Measurements from ENCODE around the gene FCHSD2.

FCHSD2 gene

GRCh38 chr11:73017024-73017751 lies 124.9 kb downstream of the FCHSD2 start:
- Mint-ChIP-seq H3K9me3 (peaks cover 11% of the 10 kb centered on the region), H3K27ac (no peak overlapping the region)

GRCh38 chr11:73013021-73013420 lies 129.1 kb downstream of the FCHSD2 start:
- no peak overlapping the region for H3K27ac Mint-ChIP-seq
- no peak overlapping the region for H3K4me3 Mint-ChIP-seq
- H3K27me3 Mint-ChIP-seq (ENCODE audit: low read depth) = no peaks in the 10 kb centered on the region
- peaks cover 51% of the 10 kb centered on the region for H3K36me3 Mint-ChIP-seq (ENCODE audit: low read depth)
- peaks cover 27% of the 10 kb centered on the region for H3K9me3 Mint-ChIP-seq
- peaks cover 4% of the 10 kb centered on the region for H3K4me1 Mint-ChIP-seq (ENCODE audit: low read depth)

More at GRCh38 chr11:73017024-73017751, 124.9 kb downstream of the FCHSD2 start:
- Mint-ChIP-seq H3K36me3 (ENCODE audit: low read depth) (peaks cover 22% of the 10 kb centered on the region), H3K27me3 (ENCODE audit: low read depth) (no peaks in the 10 kb centered on the region), H3K4me1 (ENCODE audit: low read depth) (peaks cover 4% of the 10 kb centered on the region), H3K4me3 (no peak overlapping the region)

DNA sequence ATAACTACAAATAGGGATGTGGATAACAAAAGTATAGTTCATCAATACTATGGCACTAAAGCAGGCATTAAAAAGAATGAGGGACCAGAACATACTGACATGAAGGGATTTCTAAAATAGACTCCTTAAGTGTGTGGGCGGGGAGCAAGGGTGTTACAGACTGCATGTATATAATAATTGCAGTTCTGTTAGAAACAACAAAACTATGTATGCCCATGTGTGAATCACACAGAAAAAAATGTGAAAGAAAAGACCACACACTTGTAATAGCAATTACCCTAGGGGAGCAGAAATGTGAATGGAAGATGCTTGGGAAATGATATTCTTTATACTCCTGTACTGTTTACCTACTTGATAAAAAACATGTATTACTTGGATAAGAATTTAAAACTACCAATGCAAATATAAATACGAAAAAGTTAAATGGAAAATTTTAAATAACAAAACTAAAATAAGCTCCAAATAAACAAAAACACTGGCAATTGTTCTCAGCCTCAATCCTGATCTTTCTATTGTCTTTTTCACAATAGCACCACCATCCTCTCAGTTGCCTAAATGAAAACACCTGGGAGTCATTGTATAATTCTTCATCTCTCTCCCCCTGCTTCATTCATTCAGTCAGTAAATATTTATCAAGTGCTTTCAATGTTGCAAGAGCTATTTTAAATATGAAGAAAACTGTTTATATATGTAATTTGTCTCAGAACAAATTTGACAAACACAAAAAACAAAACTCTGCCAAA lies 129.8 kb downstream of the FCHSD2 start:
- H3K9me3 Mint-ChIP-seq = peaks cover 27% of the 10 kb centered on the region
- H3K4me1 Mint-ChIP-seq (ENCODE audit: low read depth) = peaks cover 4% of the 10 kb centered on the region
- H3K4me3 Mint-ChIP-seq = no peak overlapping the region
- peaks cover 53% of the 10 kb centered on the region for H3K36me3 Mint-ChIP-seq (ENCODE audit: low read depth)
- H3K27ac Mint-ChIP-seq = no peak overlapping the region
- no peaks in the 10 kb centered on the region for H3K27me3 Mint-ChIP-seq (ENCODE audit: low read depth)

DNA sequence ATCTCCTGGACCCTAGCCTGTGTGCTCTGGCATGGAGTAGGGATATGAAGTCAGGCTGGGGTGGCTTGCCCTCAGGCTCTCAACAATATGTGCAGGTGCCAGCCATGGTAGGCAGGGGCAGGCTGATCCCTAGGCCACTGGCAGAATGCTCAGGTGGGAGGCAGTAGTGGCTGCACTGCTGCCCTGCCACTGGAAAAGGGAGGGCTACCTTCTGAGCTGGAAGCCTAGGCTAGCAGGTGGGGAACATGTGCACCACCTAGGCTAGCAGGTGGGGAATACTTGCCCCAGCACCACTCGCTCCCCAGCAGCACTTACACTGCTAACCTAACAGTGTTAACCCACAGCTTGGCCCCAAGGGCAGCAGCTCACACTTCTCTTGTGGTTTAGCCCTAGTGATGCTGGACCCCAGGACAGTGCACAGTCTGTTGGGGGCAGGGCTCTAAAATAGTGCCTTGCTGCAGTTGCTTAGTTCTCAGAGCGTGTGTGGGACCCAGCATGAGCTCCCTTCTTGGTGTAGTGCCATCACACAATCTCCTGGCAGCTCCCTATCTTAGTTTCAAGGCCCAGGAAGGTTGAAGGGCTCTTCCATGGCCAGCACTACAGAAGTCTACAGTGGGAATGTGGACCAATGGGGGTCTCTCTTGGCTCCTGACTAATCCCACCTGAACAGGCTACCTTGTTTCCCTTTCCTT lies 130.8 kb downstream of the FCHSD2 start:
- peaks cover 27% of the 10 kb centered on the region for H3K9me3 Mint-ChIP-seq
- no peak overlapping the region for H3K4me3 Mint-ChIP-seq
- H3K27ac Mint-ChIP-seq = no peak overlapping the region
- H3K4me1 Mint-ChIP-seq (ENCODE audit: low read depth) = peaks cover under 1% of the 10 kb centered on the region
- H3K36me3 Mint-ChIP-seq (ENCODE audit: low read depth) = peaks cover 58% of the 10 kb centered on the region
- no peaks in the 10 kb centered on the region for H3K27me3 Mint-ChIP-seq (ENCODE audit: low read depth)

GRCh38 chr11:73009972-73010371 lies 132.1 kb downstream of the FCHSD2 start:
- Mint-ChIP-seq H3K4me1 (ENCODE audit: low read depth) (peaks cover 4% of the 10 kb centered on the region), H3K27me3 (ENCODE audit: low read depth) (no peaks in the 10 kb centered on the region), H3K27ac (no peak overlapping the region), H3K4me3 (no peak overlapping the region), H3K9me3 (peaks cover 27% of the 10 kb centered on the region), H3K36me3 (ENCODE audit: low read depth) (peaks cover 62% of the 10 kb centered on the region)

- no peaks in the 10 kb centered on the region for H3K27me3 Mint-ChIP-seq (ENCODE audit: low read depth)
- H3K27ac Mint-ChIP-seq = no peak overlapping the region
- H3K36me3 Mint-ChIP-seq (ENCODE audit: low read depth) = peaks cover 34% of the 10 kb centered on the region
- H3K4me1 Mint-ChIP-seq (ENCODE audit: low read depth) = peaks cover 10% of the 10 kb centered on the region
- no peak overlapping the region for H3K4me3 Mint-ChIP-seq
- H3K9me3 Mint-ChIP-seq = peaks cover 5% of the 10 kb centered on the region
These were observed 138.0 kb downstream of the FCHSD2 start for GRCh38 chr11:73004088-73004487.

DNA sequence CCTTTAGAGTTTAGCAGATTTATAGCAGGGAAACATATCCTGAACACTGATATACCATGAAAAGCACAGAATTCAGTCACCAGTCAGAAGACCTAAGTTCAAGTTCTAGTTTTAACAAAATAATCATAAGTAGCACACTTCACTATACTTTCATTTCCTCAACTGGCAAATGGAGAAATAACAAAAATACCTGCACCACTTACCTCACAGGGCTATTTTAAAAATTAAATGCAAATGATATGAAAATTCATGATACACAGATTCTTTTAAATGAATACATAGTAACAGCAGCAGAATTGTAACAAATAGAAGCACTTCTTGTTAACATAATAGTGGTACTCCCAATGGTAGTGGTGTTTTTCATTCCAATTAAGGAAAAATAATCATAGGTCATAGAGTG lies 139.0 kb downstream of the FCHSD2 start:
- H3K36me3 Mint-ChIP-seq (ENCODE audit: low read depth) = peaks cover 27% of the 10 kb centered on the region
- H3K4me1 Mint-ChIP-seq (ENCODE audit: low read depth) = peaks cover 10% of the 10 kb centered on the region
- H3K27me3 Mint-ChIP-seq (ENCODE audit: low read depth) = no peaks in the 10 kb centered on the region
- H3K27ac Mint-ChIP-seq = no peak overlapping the region
- H3K9me3 Mint-ChIP-seq = no peaks in the 10 kb centered on the region
- no peak overlapping the region for H3K4me3 Mint-ChIP-seq

DNA sequence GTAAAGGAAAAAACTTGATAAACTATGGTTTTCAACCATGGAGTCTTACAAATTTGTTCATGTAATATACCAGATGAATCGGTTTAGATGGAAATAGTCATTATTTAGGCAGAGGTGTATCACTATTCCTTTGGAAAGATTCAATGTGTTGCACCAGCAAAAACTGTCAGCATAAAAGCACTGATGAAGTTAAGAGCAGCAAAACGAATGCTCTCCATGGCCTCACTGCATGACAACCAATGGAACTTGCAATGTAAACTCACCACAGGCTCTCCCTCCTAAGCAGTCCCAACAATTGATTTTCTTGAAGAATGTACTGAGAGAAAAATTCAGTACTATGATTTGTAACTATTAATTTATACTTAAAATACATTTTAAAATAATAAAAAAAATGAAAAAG lies 139.9 kb downstream of the FCHSD2 start:
- Mint-ChIP-seq H3K27ac (no peak overlapping the region), H3K36me3 (ENCODE audit: low read depth) (peaks cover 24% of the 10 kb centered on the region), H3K27me3 (ENCODE audit: low read depth) (no peaks in the 10 kb centered on the region), H3K4me3 (no peak overlapping the region), H3K4me1 (ENCODE audit: low read depth) (peaks cover 10% of the 10 kb centered on the region), H3K9me3 (no peaks in the 10 kb centered on the region)

DNA sequence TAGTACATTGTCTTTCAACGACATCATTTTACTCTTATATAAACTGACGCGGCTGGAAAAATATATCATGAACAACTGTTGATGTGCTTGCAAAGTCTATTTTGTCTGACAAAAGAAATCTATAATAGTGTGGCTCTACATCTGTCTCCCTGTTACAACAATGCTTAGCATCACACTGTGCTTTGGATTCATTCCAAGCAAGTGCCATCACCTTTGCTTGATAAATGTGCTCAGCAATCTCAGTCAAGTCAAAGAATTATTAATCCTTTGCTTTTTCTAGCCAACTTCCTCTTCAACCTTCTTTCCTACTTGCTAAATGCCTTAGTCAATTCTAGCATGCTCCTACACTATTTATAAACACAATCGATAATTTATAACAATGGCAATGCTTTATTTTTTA lies 140.5 kb downstream of the FCHSD2 start:
- Mint-ChIP-seq H3K27ac (no peak overlapping the region), H3K9me3 (no peaks in the 10 kb centered on the region), H3K4me1 (ENCODE audit: low read depth) (peaks cover 10% of the 10 kb centered on the region), H3K4me3 (no peak overlapping the region), H3K27me3 (ENCODE audit: low read depth) (no peaks in the 10 kb centered on the region), H3K36me3 (ENCODE audit: low read depth) (peaks cover 22% of the 10 kb centered on the region)

GRCh38 chr11:72998676-72999075 lies 143.4 kb downstream of the FCHSD2 start:
- H3K27ac Mint-ChIP-seq = no peak overlapping the region

DNA sequence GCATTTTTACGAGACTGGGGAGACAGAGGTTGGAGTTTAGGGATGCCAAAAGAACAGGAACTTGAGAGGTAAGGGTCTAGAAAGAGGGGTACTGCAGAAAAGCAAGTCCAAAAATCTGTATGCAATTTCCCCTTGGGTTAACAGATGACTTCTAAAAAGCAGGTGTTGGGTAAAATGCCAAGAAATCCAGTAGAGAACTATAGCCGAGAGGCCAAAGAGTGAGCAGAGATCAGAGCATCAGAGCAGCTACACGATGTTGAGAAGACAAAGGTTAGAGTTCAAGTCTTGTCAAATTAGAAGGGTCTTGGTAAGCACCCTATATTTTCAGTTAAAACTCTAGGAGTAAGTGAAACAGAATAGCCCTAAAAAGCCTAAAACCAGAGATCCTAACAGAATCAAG lies 145.2 kb downstream of the FCHSD2 start:
- Mint-ChIP-seq H3K36me3 (ENCODE audit: low read depth) (peaks cover 18% of the 10 kb centered on the region), H3K27ac (no peak overlapping the region), H3K4me3 (no peak overlapping the region), H3K27me3 (ENCODE audit: low read depth) (no peaks in the 10 kb centered on the region), H3K4me1 (ENCODE audit: low read depth) (no peaks in the 10 kb centered on the region), H3K9me3 (no peaks in the 10 kb centered on the region)

More at GRCh38 chr11:72998676-72999075, 143.4 kb downstream of the FCHSD2 start:
- Mint-ChIP-seq H3K4me3 (no peak overlapping the region), H3K36me3 (ENCODE audit: low read depth) (peaks cover 13% of the 10 kb centered on the region), H3K9me3 (no peaks in the 10 kb centered on the region), H3K27me3 (ENCODE audit: low read depth) (no peaks in the 10 kb centered on the region), H3K4me1 (ENCODE audit: low read depth) (no peaks in the 10 kb centered on the region)

GRCh38 chr11:72989727-72990126 lies 152.4 kb downstream of the FCHSD2 start:
- no peak overlapping the region for H3K4me3 Mint-ChIP-seq
- peaks cover 8% of the 10 kb centered on the region for H3K4me1 Mint-ChIP-seq (ENCODE audit: low read depth)
- peaks cover 17% of the 10 kb centered on the region for H3K36me3 Mint-ChIP-seq (ENCODE audit: low read depth)
- H3K9me3 Mint-ChIP-seq = no peaks in the 10 kb centered on the region
- no peaks in the 10 kb centered on the region for H3K27me3 Mint-ChIP-seq (ENCODE audit: low read depth)
- no peak overlapping the region for H3K27ac Mint-ChIP-seq

DNA sequence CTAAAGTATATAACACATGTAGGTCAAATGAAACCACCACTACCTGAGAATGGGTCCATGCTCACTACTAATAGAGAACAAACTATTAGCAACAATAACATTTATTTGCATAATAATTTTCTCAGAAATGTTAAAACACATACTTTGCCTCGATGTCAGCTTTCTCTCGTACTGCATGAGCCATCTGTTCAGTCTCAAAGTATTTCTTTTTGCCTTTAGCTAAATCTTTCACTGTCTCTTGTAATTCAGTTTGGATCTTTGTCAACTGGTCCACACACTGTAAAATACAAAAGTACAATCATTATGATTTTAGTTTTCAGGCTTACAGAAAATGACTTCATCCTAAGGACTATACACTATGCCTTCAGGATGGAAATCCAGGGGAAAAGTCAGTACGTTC lies 153.3 kb downstream of the FCHSD2 start:
- Mint-ChIP-seq H3K27me3 (ENCODE audit: low read depth) (no peaks in the 10 kb centered on the region), H3K4me3 (no peak overlapping the region), H3K9me3 (no peaks in the 10 kb centered on the region), H3K4me1 (ENCODE audit: low read depth) (peaks cover 8% of the 10 kb centered on the region), H3K27ac (no peak overlapping the region), H3K36me3 (ENCODE audit: low read depth) (peaks cover 13% of the 10 kb centered on the region)

DNA sequence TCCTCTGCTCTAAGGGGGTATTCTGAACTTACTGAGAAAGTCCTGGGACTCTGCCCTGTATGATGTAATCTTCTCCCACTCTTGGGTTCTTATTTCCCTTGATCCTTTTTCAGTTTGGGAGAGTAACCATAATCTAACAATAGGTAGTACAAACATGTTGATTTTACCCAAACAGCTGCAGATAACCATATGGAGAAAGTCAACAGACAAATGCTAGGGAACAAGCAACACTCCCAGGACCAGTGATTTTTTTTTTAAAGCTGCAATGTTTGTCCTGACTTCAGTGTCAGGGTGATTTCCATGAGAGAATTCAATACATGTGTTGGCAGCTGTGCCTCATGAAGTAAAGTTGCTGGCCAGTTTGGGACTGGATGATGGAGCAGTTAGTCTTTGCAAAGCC lies 156.5 kb downstream of the FCHSD2 start:
- Mint-ChIP-seq H3K36me3 (ENCODE audit: low read depth) (peaks cover 14% of the 10 kb centered on the region), H3K9me3 (no peaks in the 10 kb centered on the region), H3K4me1 (ENCODE audit: low read depth) (peaks cover 11% of the 10 kb centered on the region), H3K4me3 (no peak overlapping the region), H3K27ac (no peak overlapping the region), H3K27me3 (ENCODE audit: low read depth) (no peaks in the 10 kb centered on the region)

Data from T-helper 1 cell treated with Interleukin-12 subunit alpha and Interleukin-12 subunit beta and Interleukin-4 antibody, amounts not matched to agents 30 μg/mL and 1 μg/mL, for 36 hours (primary cell).